ENCODE measurements around the gene DCLRE1C. TPM values are rescaled to one million over a fixed set of nuclear protein-coding genes. Genes with fewer than 3 reads are reported as not detected.
"Not testable (repeated sequence)": the region's sequence is repeated elsewhere in the genome, so short reads cannot be mapped to it uniquely, and the experiment has no call there.

The DCLRE1C gene
- total and polyA plus RNA-seq, 8 donors: 8.3 to 24.6 (median 18.8) TPM

DNA sequence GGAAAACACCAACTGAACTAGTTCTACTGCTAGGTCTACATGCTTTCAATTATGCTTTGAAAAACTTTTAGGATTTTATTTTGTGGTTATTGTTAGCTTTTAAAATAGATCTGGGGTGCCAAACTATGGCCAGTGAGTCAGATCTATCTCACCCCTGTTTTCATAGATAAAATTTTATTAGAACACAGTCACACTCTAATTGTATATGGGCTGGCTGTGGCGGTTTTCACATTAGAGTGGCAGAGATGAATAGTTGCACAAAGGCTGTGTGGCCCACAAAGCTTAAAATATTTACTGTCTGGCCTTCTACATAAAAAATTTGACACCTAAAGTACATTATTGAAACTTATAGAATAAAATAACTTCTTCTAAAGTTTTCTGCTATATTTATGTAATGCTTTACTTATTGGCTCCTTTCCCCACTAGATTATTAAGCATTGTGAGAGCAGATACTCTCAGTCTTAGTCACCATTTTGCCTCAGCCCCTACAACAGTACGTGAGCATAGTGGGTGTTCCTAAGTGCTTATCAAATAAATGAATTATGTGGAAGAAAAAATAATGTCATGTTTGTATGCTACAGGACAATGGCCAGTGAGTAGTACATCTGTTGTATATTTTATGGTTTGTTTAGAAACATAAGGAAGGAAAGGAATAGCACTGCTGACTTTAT is 80.7 kb downstream of the DCLRE1C start:
- Histone ChIP-seq H3K9me3 (no peaks in the 10 kb centered on the region), H3K4me1 (peaks cover 7 to 17% of the 10 kb centered on the region in 2 donors), H3K4me3 (no peak overlapping the region), H3K27me3 (no peaks in the 10 kb centered on the region), H3K36me3 (peaks cover 0 to 28% of the 10 kb centered on the region in 2 donors), H3K27ac (no peak overlapping the region)
- intact Hi-C loops (cut with DNase I): no loop called here
- ATAC-seq (no peak), DNase-seq (no peak)
- TF ChIP-seq, protein P1, sequence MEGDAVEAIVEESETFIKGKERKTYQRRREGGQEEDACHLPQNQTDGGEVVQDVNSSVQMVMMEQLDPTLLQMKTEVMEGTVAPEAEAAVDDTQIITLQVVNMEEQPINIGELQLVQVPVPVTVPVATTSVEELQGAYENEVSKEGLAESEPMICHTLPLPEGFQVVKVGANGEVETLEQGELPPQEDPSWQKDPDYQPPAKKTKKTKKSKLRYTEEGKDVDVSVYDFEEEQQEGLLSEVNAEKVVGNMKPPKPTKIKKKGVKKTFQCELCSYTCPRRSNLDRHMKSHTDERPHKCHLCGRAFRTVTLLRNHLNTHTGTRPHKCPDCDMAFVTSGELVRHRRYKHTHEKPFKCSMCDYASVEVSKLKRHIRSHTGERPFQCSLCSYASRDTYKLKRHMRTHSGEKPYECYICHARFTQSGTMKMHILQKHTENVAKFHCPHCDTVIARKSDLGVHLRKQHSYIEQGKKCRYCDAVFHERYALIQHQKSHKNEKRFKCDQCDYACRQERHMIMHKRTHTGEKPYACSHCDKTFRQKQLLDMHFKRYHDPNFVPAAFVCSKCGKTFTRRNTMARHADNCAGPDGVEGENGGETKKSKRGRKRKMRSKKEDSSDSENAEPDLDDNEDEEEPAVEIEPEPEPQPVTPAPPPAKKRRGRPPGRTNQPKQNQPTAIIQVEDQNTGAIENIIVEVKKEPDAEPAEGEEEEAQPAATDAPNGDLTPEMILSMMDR (IDR thresholded peaks at IDR 0.05): no peak

DNA sequence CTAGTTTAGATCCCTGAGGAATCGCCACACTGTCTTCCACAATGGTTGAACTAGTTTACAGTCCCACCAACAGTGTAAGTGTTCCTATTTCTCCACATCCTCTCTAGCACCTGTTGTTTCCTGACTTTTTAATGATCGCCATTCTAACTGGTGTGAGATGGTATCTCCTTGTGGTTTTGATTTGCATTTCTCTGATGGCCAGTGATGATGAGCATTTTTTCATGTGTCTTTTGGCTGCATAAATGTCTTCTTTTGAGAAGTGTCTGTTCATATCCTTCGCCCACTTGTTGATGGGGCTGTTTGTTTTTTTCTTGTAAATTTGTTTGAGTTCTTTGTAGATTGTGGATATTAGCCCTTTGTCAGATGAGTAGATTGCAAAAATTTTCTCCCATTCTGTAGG is 89.0 kb downstream of the DCLRE1C start:
- DNase-seq; H3K27me3 ChIP-seq; H3K4me1 ChIP-seq; intact Hi-C loops (cut with DNase I); H3K27ac ChIP-seq; H3K9me3 ChIP-seq; ATAC-seq; H3K4me3 ChIP-seq: not testable (repeated sequence)
- H3K36me3 ChIP-seq: peaks cover 0 to 51% of the 10 kb centered on the region in 2 donors

DNA sequence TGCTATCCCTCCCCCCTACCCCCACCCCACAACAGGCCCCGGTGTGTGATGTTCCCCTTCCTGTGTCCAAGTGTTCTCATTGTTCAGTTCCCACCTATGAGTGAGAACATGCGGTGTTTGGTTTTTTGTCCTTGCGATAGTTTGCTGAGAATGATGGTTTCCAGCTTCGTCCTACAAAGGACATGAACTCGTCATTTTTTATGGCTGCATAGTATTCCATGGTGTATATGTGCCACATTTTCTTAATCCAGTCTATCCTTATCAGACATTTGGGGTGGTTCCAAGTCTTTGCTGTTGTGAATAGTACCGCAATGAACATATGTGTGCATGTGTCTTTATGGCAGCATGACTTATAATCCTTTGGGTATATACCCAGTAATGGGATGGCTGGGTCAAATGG is 89.4 kb downstream of the DCLRE1C start:
- DNase-seq; H3K27me3 ChIP-seq; H3K4me3 ChIP-seq; H3K9me3 ChIP-seq; ATAC-seq; intact Hi-C loops (cut with DNase I); H3K4me1 ChIP-seq; H3K27ac ChIP-seq: not testable (repeated sequence)
- H3K36me3 ChIP-seq: peaks cover 0 to 47% of the 10 kb centered on the region in 2 donors

DNA sequence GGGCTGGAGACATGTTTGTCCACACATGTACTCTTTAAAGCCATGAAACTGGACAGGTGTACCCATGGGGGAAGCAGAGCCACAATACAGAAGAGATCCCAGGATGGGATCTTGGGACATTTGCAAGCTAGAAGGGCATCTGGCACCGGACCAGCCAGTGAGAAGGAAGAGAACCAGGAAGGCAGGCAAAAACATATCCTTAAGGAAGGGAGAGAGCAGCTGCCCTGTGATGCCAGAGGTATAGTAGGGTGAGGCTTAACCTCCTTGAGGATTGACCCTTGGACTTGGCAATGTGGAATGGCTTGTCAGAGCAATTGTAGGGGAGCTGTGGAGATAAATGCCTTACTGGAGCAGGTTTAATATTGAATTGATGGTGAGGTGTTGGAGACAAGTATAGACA is 93.1 kb downstream of the DCLRE1C start:
- ATAC-seq (no peak), DNase-seq (no peak)
- Histone ChIP-seq H3K36me3 (peaks cover 0 to 50% of the 10 kb centered on the region in 2 donors), H3K27me3 (no peaks in the 10 kb centered on the region), H3K27ac (no peak overlapping the region), H3K9me3 (no peaks in the 10 kb centered on the region), H3K4me1 (peaks cover 0 to 11% of the 10 kb centered on the region in 2 donors), H3K4me3 (no peak overlapping the region)
- TF ChIP-seq, protein P1 (IDR thresholded peaks at IDR 0.05): no peak
- intact Hi-C loops (cut with DNase I): no loop called here

DNA sequence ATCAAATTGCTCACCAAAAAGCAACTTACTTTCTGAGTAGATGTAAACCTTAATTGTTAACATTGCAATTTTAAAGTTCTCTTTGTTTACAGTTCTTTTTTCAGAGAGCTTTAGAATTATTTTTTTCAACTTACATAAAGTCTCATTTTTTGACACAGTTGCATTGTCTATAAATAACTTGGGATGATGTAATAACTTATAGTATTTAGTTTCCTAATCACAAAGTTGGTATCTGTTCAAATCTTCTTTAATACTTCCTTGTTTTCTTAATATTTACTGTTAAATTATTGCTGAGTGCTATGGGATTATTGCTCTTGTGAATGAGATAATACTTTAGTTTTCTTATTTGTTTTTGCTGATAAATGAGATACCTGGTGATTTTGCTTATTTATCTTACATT is 94.1 kb downstream of the DCLRE1C start:
- no peak overlapping the region for H3K27ac ChIP-seq
- DNase-seq (peak in 1 of 4 donors; percentile 11), ATAC-seq (no peak)
- no peak overlapping the region for H3K4me3 ChIP-seq
- peaks cover 0 to 56% of the 10 kb centered on the region in 2 donors for H3K36me3 ChIP-seq
- peaks cover 0 to 11% of the 10 kb centered on the region in 2 donors for H3K4me1 ChIP-seq
- no peaks in the 10 kb centered on the region for H3K27me3 ChIP-seq
- H3K9me3 ChIP-seq: no peaks in the 10 kb centered on the region
- intact Hi-C loops (cut with DNase I): no loop called here
- TF ChIP-seq, protein P1 (IDR thresholded peaks at IDR 0.05): no peak

DNA sequence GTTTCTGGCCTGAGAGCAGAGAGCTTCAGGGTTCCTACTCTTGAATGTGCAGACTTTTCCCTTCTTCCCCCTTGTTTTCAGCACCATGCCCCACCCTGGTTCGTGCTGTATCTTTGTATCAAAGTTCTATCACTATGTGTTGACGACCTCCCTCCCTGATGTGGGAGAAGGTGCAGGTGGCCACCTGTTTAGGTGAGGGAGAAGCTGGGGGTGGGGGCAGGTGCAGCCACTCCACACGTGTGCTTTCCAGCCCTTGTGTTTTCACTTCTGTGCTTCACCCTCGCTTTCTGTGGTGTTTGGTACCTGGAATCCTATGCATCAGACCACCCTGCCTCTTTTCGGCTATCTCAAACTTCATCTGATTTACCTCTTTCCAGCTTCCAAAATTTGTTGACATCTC is 94.9 kb downstream of the DCLRE1C start:
- intact Hi-C loops (cut with DNase I): no loop called here
- no peak for DNase-seq
- Histone ChIP-seq H3K36me3 (peaks cover 0 to 61% of the 10 kb centered on the region in 2 donors), H3K27ac (no peak overlapping the region), H3K9me3 (no peaks in the 10 kb centered on the region), H3K4me3 (no peak overlapping the region), H3K27me3 (no peaks in the 10 kb centered on the region), H3K4me1 (peaks cover 0 to 11% of the 10 kb centered on the region in 2 donors)
- TF ChIP-seq, protein P1 (IDR thresholded peaks at IDR 0.05): no peak
- ATAC-seq: no peak

Measured in left lung (tissue), 10 donors.